ENCODE measurements around the gene RAB3D.

Gene RAB3D

GRCh38 chr19:11370744-11371143, 31.3 kb upstream of the RAB3D start:
- no peak for ATAC-seq
- TF ChIP-seq TOX (CRISPR knock-in tag; IDR thresholded peaks at IDR 0.05; ENCODE audit: borderline replicate concordance) (no peak), GLIS3 (CRISPR knock-in tag; IDR thresholded peaks at IDR 0.05) (no peak), PPARA (CRISPR knock-in tag; IDR thresholded peaks at IDR 0.05; ENCODE audit: borderline replicate concordance) (no peak), POU6F1 (CRISPR knock-in tag; IDR thresholded peaks at IDR 0.05; ENCODE audit: borderline replicate concordance, low read depth) (no peak), ZNF8 (CRISPR knock-in tag; IDR thresholded peaks at IDR 0.05) (no peak), SNAI2 (CRISPR knock-in tag; IDR thresholded peaks at IDR 0.05) (no peak), ISL1 (CRISPR knock-in tag; IDR thresholded peaks at IDR 0.05) (no peak), BACH2 (CRISPR knock-in tag; IDR thresholded peaks at IDR 0.05; ENCODE audit: borderline replicate concordance) (no peak), TCF4 (CRISPR knock-in tag; IDR thresholded peaks at IDR 0.05; ENCODE audit: borderline replicate concordance) (no peak), CREB5 (CRISPR knock-in tag; IDR thresholded peaks at IDR 0.05; ENCODE audit: low read depth) (no peak), ZFP30 (CRISPR knock-in tag; IDR thresholded peaks at IDR 0.05) (no peak), ZFP3 (CRISPR knock-in tag; IDR thresholded peaks at IDR 0.05) (no peak), ARNTL (CRISPR knock-in tag; IDR thresholded peaks at IDR 0.05; ENCODE audit: borderline replicate concordance, low read depth) (no peak), TSHZ2 (CRISPR knock-in tag; IDR thresholded peaks at IDR 0.05) (no peak), CSDC2 (CRISPR knock-in tag; IDR thresholded peaks at IDR 0.05) (no peak)

- TF ChIP-seq ZFP3 (CRISPR knock-in tag; IDR thresholded peaks at IDR 0.05), result no peak
- TF ChIP-seq RARB (CRISPR knock-in tag; IDR thresholded peaks at IDR 0.05), result no peak
- no peak for TF ChIP-seq BACH2 (CRISPR knock-in tag; IDR thresholded peaks at IDR 0.05; ENCODE audit: borderline replicate concordance)
- no peak for TF ChIP-seq POU6F1 (CRISPR knock-in tag; IDR thresholded peaks at IDR 0.05; ENCODE audit: borderline replicate concordance, low read depth)
- TF ChIP-seq ZC3H10 (CRISPR knock-in tag; IDR thresholded peaks at IDR 0.05), result no peak
- TF ChIP-seq TSHZ2 (CRISPR knock-in tag; IDR thresholded peaks at IDR 0.05), result no peak
- TF ChIP-seq ARNTL (CRISPR knock-in tag; IDR thresholded peaks at IDR 0.05; ENCODE audit: borderline replicate concordance, low read depth), result no peak
- TF ChIP-seq ZNF8 (CRISPR knock-in tag; IDR thresholded peaks at IDR 0.05), result no peak
- no peak for TF ChIP-seq PATZ1 (CRISPR knock-in tag; IDR thresholded peaks at IDR 0.05; ENCODE audit: borderline replicate concordance)
- TF ChIP-seq ZNF70 (CRISPR knock-in tag; IDR thresholded peaks at IDR 0.05), result no peak
- TF ChIP-seq PPARA (CRISPR knock-in tag; IDR thresholded peaks at IDR 0.05; ENCODE audit: borderline replicate concordance), result no peak
- TF ChIP-seq CSDC2 (CRISPR knock-in tag; IDR thresholded peaks at IDR 0.05), result no peak
- no peak for ATAC-seq
These were observed 28.1 kb upstream of the RAB3D start for GRCh38 chr19:11367528-11367927.
